GM13977 (cell line): ENCODE data around the gene EID2.

Experiments
- DNase-seq: peaks from one replicate; pipeline ENCODE4 v3.0.0; 2012; ENCODE audit warnings: low spot score
- CTCF ChIP-seq: IDR thresholded peaks from 2 replicates; pipeline ENCODE4 v1.5.1; 2012; ENCODE audit warnings: mild to moderate bottlenecking, control low read depth; ENCODE audit not compliant: insufficient read depth; ENCODE audit errors: extremely low read depth, missing control alignments
- in situ Hi-C: fragments of 300-500 bp; cut with MboI; formaldehyde crosslinking; loops from one replicate; pipeline ENCODE4 v1.12.0; 2022; ENCODE audit warnings: low sequenced_read_pairs, low pct_unique_long_range_greater_than_20kb, mixed read lengths, inconsistent platforms; ENCODE audit not compliant: unreplicated experiment

The EID2 gene

GRCh38 chr19:39539518-39540332, at the start of gene EID2:
Gene EID2 (minus strand): TSS chr19:39540161. CDS start chr19:39540079, 82 bp downstream.
- in situ Hi-C loops, result loop anchor here (5.0 to 25.0 kb wide), 4 partner anchors 105 to 427 kb away; partner anchors contain the start of genes FBL and RPS16
- TF ChIP-seq CTCF, result peak; percentile 85
- DNase-seq, result peak; percentile 97

GRCh38 chr19:39588066-39588465, 48.1 kb upstream of the EID2 start:
- TF ChIP-seq CTCF, result no peak
- no peak for DNase-seq
- in situ Hi-C loops, result no loop called here

- in situ Hi-C loops, result no loop called here
- DNase-seq, result no peak
- no peak for TF ChIP-seq CTCF
Measured at GRCh38 chr19:39587496-39587895, 47.5 kb upstream of the EID2 start.

- no peak for DNase-seq
- in situ Hi-C loops, result no loop called here
- TF ChIP-seq CTCF, result no peak
Measured at GRCh38 chr19:39582891-39583625, 43.1 kb upstream of the EID2 start.

- TF ChIP-seq CTCF, result no peak
- DNase-seq, result no peak
- in situ Hi-C loops, result no loop called here
Measured at GRCh38 chr19:39582442-39582841, 42.5 kb upstream of the EID2 start.

GRCh38 chr19:39568604-39569003, 28.6 kb upstream of the EID2 start:
- no peak for DNase-seq
- no peak for TF ChIP-seq CTCF
- in situ Hi-C loops, result no loop called here
